Karpas-422 (cell line): ENCODE data around the gene OR52N1. TPM values are rescaled to one million over a fixed set of nuclear protein-coding genes. Genes with fewer than 3 reads are reported as not detected.

ENCODE experiments used
- DNase-seq: peaks from one replicate; pipeline ENCODE4 v3.0.0-alpha.2; 2015
- H2AFZ ChIP-seq: fragments of 200-600 bp; sonication (generic); 2 replicates; pipeline ENCODE4 v1.6.1; 2014; ENCODE audit warnings: antibody characterized with exemption, low read length, mixed read lengths
- H3K27ac ChIP-seq: fragments of 200-600 bp; sonication (generic); 2 replicates; pipeline ENCODE4 v1.5.1; 2014; ENCODE audit warnings: mild to moderate bottlenecking, low read length, moderate library complexity
- H3K27me3 ChIP-seq: fragments of 200-600 bp; sonication (generic); 2 replicates; pipeline ENCODE4 v1.6.1; 2014; ENCODE audit warnings: low read length, mixed read lengths
- H3K36me3 ChIP-seq: fragments of 200-600 bp; sonication (generic); 2 replicates; pipeline ENCODE4 v1.6.1; 2014; ENCODE audit warnings: low read length, mixed read lengths; ENCODE audit not compliant: insufficient read depth
- H3K4me1 ChIP-seq: fragments of 200-600 bp; sonication (generic); 2 replicates; pipeline ENCODE4 v1.6.1; 2014; ENCODE audit warnings: mild to moderate bottlenecking, low read length, mixed read lengths
- H3K4me2 ChIP-seq: fragments of 200-600 bp; sonication (generic); 2 replicates; pipeline ENCODE4 v1.6.1; 2014; ENCODE audit warnings: low read length, low read depth, mild to moderate bottlenecking; ENCODE audit not compliant: poor library complexity, severe bottlenecking
- H3K4me3 ChIP-seq: fragments of 200-600 bp; sonication (generic); 2 replicates; pipeline ENCODE4 v1.5.1; 2014; ENCODE audit warnings: mild to moderate bottlenecking, antibody characterized with exemption, low read length, mixed read lengths
- H3K79me2 ChIP-seq: fragments of 200-600 bp; sonication (generic); 2 replicates; pipeline ENCODE4 v1.6.1; 2014; ENCODE audit warnings: mild to moderate bottlenecking, low read length, mixed read lengths
- H3K9ac ChIP-seq: fragments of 200-600 bp; sonication (generic); 2 replicates; pipeline ENCODE4 v1.6.0; 2014; ENCODE audit warnings: low read length
- H3K9me2 ChIP-seq: fragments of 200-600 bp; sonication (generic), shearing (Covaris generic); replicated peaks from 2 replicates; pipeline ENCODE4 v1.6.0; 2014; ENCODE audit warnings: mild to moderate bottlenecking, low read length, moderate library complexity; ENCODE audit not compliant: insufficient read depth
- H3K9me3 ChIP-seq: fragments of 300-700, 200-600 bp; sonication (generic); 2 replicates; pipeline ENCODE4 v1.6.1; 2014; ENCODE audit warnings: low read length, mixed read lengths
- H4K20me1 ChIP-seq: fragments of 200-600 bp; sonication (generic); 2 replicates; pipeline ENCODE4 v1.6.1; 2014; ENCODE audit warnings: mild to moderate bottlenecking, antibody characterized with exemption, low read length, low read depth; ENCODE audit not compliant: insufficient read depth
- total RNA-seq: library from RNA; depleted of rRNA; stranded (reverse); fragments of >200 nt; shearing (Covaris generic); gene quantifications from 2 replicates; pipeline ENCODE4 v1.2.3, GENCODE V29; 2014; ENCODE audit warnings: low replicate concordance

OR52N1 gene
- total RNA-seq, 1 experiment from 2014 or later: not detected

- Histone ChIP-seq H3K9me3 (no peaks in the 10 kb centered on the region), H3K4me3 (peak within 1 kb of the TSS; percentile 61), H3K9ac (peak within 1 kb of the TSS; percentile 47), H3K27me3 (no peaks in the 10 kb centered on the region), H3K4me1 (no peaks in the 10 kb centered on the region), H2AFZ (peak within 1 kb of the TSS; percentile 75), H3K36me3 (no peaks in the 10 kb centered on the region), H3K4me2 (peak within 1 kb of the TSS; percentile 58), H3K79me2 (no peaks in the 10 kb centered on the region), H3K9me2 (no peaks in the 10 kb centered on the region), H3K27ac (no peak within 1 kb of the TSS), H4K20me1 (no peaks in the 10 kb centered on the region)
- DNase-seq: peak; percentile 90
Observed at GRCh38 chr11:5808500-5809121, 17.5 kb upstream of the OR52N1 start, which contains the start of gene OR52N2. TSS of gene OR52N2 (plus strand) at chr11:5808924. CDS start at chr11:5820336, 11,412 bp downstream.

GRCh38 chr11:5807580-5807979 is 16.5 kb upstream of the OR52N1 start:
- no peak overlapping the region for H3K9ac ChIP-seq
- no peaks in the 10 kb centered on the region for H3K36me3 ChIP-seq
- no peaks in the 10 kb centered on the region for H3K4me1 ChIP-seq
- no peak overlapping the region for H3K4me2 ChIP-seq
- H2AFZ ChIP-seq: no peak overlapping the region
- DNase-seq: no peak
- no peaks in the 10 kb centered on the region for H3K27me3 ChIP-seq
- no peaks in the 10 kb centered on the region for H3K79me2 ChIP-seq
- no peaks in the 10 kb centered on the region for H3K9me2 ChIP-seq
- H3K9me3 ChIP-seq: no peaks in the 10 kb centered on the region
- H3K27ac ChIP-seq: no peak overlapping the region
- H4K20me1 ChIP-seq: no peaks in the 10 kb centered on the region
- no peak overlapping the region for H3K4me3 ChIP-seq

- Histone ChIP-seq H3K9me3 (no peaks in the 10 kb centered on the region), H3K36me3 (no peaks in the 10 kb centered on the region), H3K4me3 (no peak overlapping the region), H3K4me1 (no peaks in the 10 kb centered on the region), H2AFZ (no peak overlapping the region), H3K27me3 (no peaks in the 10 kb centered on the region), H3K9ac (no peak overlapping the region), H3K4me2 (no peak overlapping the region), H3K9me2 (no peaks in the 10 kb centered on the region), H4K20me1 (no peaks in the 10 kb centered on the region), H3K27ac (no peak overlapping the region), H3K79me2 (no peaks in the 10 kb centered on the region)
- no peak for DNase-seq
Observed at GRCh38 chr11:5803982-5804381, 12.9 kb upstream of the OR52N1 start.

GRCh38 chr11:5796541-5796940 is 5.5 kb upstream of the OR52N1 start:
- no peaks in the 10 kb centered on the region for H3K79me2 ChIP-seq
- H3K27ac ChIP-seq: no peak overlapping the region
- no peak for DNase-seq
- H3K4me1 ChIP-seq: no peaks in the 10 kb centered on the region
- no peak overlapping the region for H3K4me2 ChIP-seq
- no peaks in the 10 kb centered on the region for H3K9me2 ChIP-seq
- no peak overlapping the region for H3K4me3 ChIP-seq
- H2AFZ ChIP-seq: no peak overlapping the region
- H3K9ac ChIP-seq: no peak overlapping the region
- no peaks in the 10 kb centered on the region for H3K36me3 ChIP-seq
- no peaks in the 10 kb centered on the region for H3K9me3 ChIP-seq
- H4K20me1 ChIP-seq: no peaks in the 10 kb centered on the region
- no peaks in the 10 kb centered on the region for H3K27me3 ChIP-seq

- Histone ChIP-seq H3K9ac (no peak within 1 kb of the TSS), H3K4me3 (no peak within 1 kb of the TSS), H3K36me3 (no peaks in the 10 kb centered on the region), H2AFZ (no peak within 1 kb of the TSS), H3K4me2 (no peak within 1 kb of the TSS), H3K27me3 (no peaks in the 10 kb centered on the region), H3K9me3 (no peaks in the 10 kb centered on the region), H3K9me2 (no peaks in the 10 kb centered on the region), H3K27ac (no peak within 1 kb of the TSS), H3K79me2 (no peaks in the 10 kb centered on the region), H3K4me1 (no peaks in the 10 kb centered on the region), H4K20me1 (no peaks in the 10 kb centered on the region)
- DNase-seq: no peak
Observed at GRCh38 chr11:5783255-5783654, 7.8 kb downstream of the OR52N1 start, which contains the start of gene OR52N5. TSS of gene OR52N5 (minus strand) at chr11:5783355. CDS start at chr11:5778634, 4,721 bp downstream.

- Histone ChIP-seq H3K4me1 (no peaks in the 10 kb centered on the region), H2AFZ (no peak overlapping the region), H3K9me3 (no peaks in the 10 kb centered on the region), H4K20me1 (no peaks in the 10 kb centered on the region), H3K9me2 (no peaks in the 10 kb centered on the region), H3K27ac (no peak overlapping the region), H3K9ac (no peak overlapping the region), H3K4me3 (no peak overlapping the region), H3K36me3 (no peaks in the 10 kb centered on the region), H3K4me2 (no peak overlapping the region), H3K79me2 (no peaks in the 10 kb centered on the region), H3K27me3 (no peaks in the 10 kb centered on the region)
- no peak for DNase-seq
Observed at GRCh38 chr11:5767056-5767455, 24.0 kb downstream of the OR52N1 start.

- Histone ChIP-seq H3K79me2 (no peaks in the 10 kb centered on the region), H3K27me3 (no peaks in the 10 kb centered on the region), H3K4me1 (no peaks in the 10 kb centered on the region), H3K36me3 (no peaks in the 10 kb centered on the region), H3K9ac (no peak within 1 kb of the TSS), H2AFZ (no peak within 1 kb of the TSS), H4K20me1 (no peaks in the 10 kb centered on the region), H3K27ac (no peak within 1 kb of the TSS), H3K4me2 (no peak within 1 kb of the TSS), H3K4me3 (no peak within 1 kb of the TSS), H3K9me3 (no peaks in the 10 kb centered on the region), H3K9me2 (no peaks in the 10 kb centered on the region)
- DNase-seq: no peak
Observed at GRCh38 chr11:5753943-5754342, 37.1 kb downstream of the OR52N1 start, which contains the start of gene OR52N4. TSS of gene OR52N4 (plus strand) at chr11:5754243. CDS start at chr11:5754741, 498 bp downstream.

GRCh38 chr11:5749836-5750235 is 41.2 kb downstream of the OR52N1 start:
- no peaks in the 10 kb centered on the region for H3K79me2 ChIP-seq
- H3K4me2 ChIP-seq: no peak overlapping the region
- no peak overlapping the region for H3K9ac ChIP-seq
- no peaks in the 10 kb centered on the region for H4K20me1 ChIP-seq
- no peak overlapping the region for H2AFZ ChIP-seq
- no peak overlapping the region for H3K4me3 ChIP-seq
- no peaks in the 10 kb centered on the region for H3K4me1 ChIP-seq
- no peaks in the 10 kb centered on the region for H3K9me2 ChIP-seq
- H3K36me3 ChIP-seq: no peaks in the 10 kb centered on the region
- H3K27me3 ChIP-seq: no peaks in the 10 kb centered on the region
- DNase-seq: no peak
- H3K27ac ChIP-seq: no peak overlapping the region
- no peaks in the 10 kb centered on the region for H3K9me3 ChIP-seq
